SKM-1 treated with dmso at 0.1 percent for 144 hours (cell line): Measurements from ENCODE around the gene SPRR4.
"Not testable (repeated sequence)": the region's sequence is repeated elsewhere in the genome, so short reads cannot be mapped to it uniquely, and the experiment has no call there.

Experiments used
- DNase-seq: peaks from one replicate; lab custom pipeline; 2025; ENCODE audit not compliant: unreplicated experiment; lab: John Stamatoyannopoulos, UW

SPRR4 gene

GRCh38 chr1:153021829-153022228 is 51.4 kb downstream of the SPRR4 start:
- not testable (repeated sequence) for DNase-seq
